GM19099 (cell line): ENCODE data around the gene SLC4A7.

ENCODE experiments used
- POLR2A ChIP-seq: IDR thresholded peaks from 3 replicates; pipeline ENCODE4 v1.6.1; 2011; ENCODE audit warnings: low read depth; ENCODE audit not compliant: insufficient read length; ENCODE audit errors: extremely low read depth

Gene SLC4A7

GRCh38 chr3:27356976-27357375 lies 127.2 kb downstream of the SLC4A7 start:
- TF ChIP-seq POLR2A: no peak

GRCh38 chr3:27354588-27355203 lies 129.5 kb downstream of the SLC4A7 start:
- no peak for TF ChIP-seq POLR2A

GRCh38 chr3:27354161-27354560 lies 130.0 kb downstream of the SLC4A7 start:
- TF ChIP-seq POLR2A: no peak

GRCh38 chr3:27353221-27353620 lies 131.0 kb downstream of the SLC4A7 start:
- TF ChIP-seq POLR2A: no peak

- no peak for TF ChIP-seq POLR2A
These were observed 132.1 kb downstream of the SLC4A7 start for GRCh38 chr3:27352047-27352446.

GRCh38 chr3:27349832-27350231 lies 134.4 kb downstream of the SLC4A7 start:
- TF ChIP-seq POLR2A: no peak

- TF ChIP-seq POLR2A: no peak
These were observed 138.0 kb downstream of the SLC4A7 start for GRCh38 chr3:27345959-27346865.

GRCh38 chr3:27345493-27345892 lies 138.7 kb downstream of the SLC4A7 start:
- no peak for TF ChIP-seq POLR2A

GRCh38 chr3:27345045-27345444 lies 139.1 kb downstream of the SLC4A7 start:
- TF ChIP-seq POLR2A: no peak

GRCh38 chr3:27344192-27344591 lies 140.0 kb downstream of the SLC4A7 start:
- no peak for TF ChIP-seq POLR2A

GRCh38 chr3:27342267-27342666 lies 141.9 kb downstream of the SLC4A7 start:
- no peak for TF ChIP-seq POLR2A

GRCh38 chr3:27340534-27340933 lies 143.7 kb downstream of the SLC4A7 start:
- TF ChIP-seq POLR2A: no peak

GRCh38 chr3:27335571-27335970 lies 148.6 kb downstream of the SLC4A7 start:
- TF ChIP-seq POLR2A: no peak

- no peak for TF ChIP-seq POLR2A
These were observed 150.3 kb downstream of the SLC4A7 start for GRCh38 chr3:27333843-27334242.

- TF ChIP-seq POLR2A: no peak
These were observed 157.3 kb downstream of the SLC4A7 start for GRCh38 chr3:27326629-27327545.
